Measurements from ENCODE around the gene APOBEC3B. TPM values are rescaled to one million over a fixed set of nuclear protein-coding genes. Genes with fewer than 3 reads are reported as not detected.

APOBEC3B gene
- total and polyA plus RNA-seq, 9 of the 15 experiments (the other 6 are each of a cell fraction or from before 2014, with no cell fraction given), result 5.9 to 166 (median 43.2) TPM

- TF ChIP-seq NFYB (IDR thresholded peaks at IDR 0.05; ENCODE audit: extremely low read depth, insufficient read length) (no peak), SFPQ (IDR thresholded peaks at IDR 0.05; ENCODE audit: low read depth, low read length) (no peak), TAF7 (tag; IDR thresholded peaks at IDR 0.05) (peak; percentile 66), VEZF1 (CRISPR knock-in tag; IDR thresholded peaks at IDR 0.05) (peak; percentile 83), FIP1L1 (IDR thresholded peaks at IDR 0.05; ENCODE audit: low read depth, low read length, poor library complexity, severe bottlenecking) (no peak), TCF3 (CRISPR knock-in tag; IDR thresholded peaks at IDR 0.05) (peak; percentile 82), SMARCE1 (IDR thresholded peaks at IDR 0.05) (0 out of 2 replicates have a peak, but pooled peaks have one; percentile 29), HCFC1 (IDR thresholded peaks at IDR 0.05; ENCODE audit: low read depth, low read length) (no peak), CBX8 (IDR thresholded peaks at IDR 0.05; ENCODE audit: borderline replicate concordance, extremely low read depth, low read depth, low read length, poor library complexity, severe bottlenecking) (no peak), L3MBTL2 (IDR thresholded peaks at IDR 0.05) (0 out of 2 replicates have a peak, but pooled peaks have one; percentile 40), RNF2 (IDR thresholded peaks at IDR 0.05) (peak; percentile 88), PTBP1 (IDR thresholded peaks at IDR 0.05; ENCODE audit: low read depth, low read length) (no peak), ZNF740 (CRISPR knock-in tag; IDR thresholded peaks at IDR 0.05) (no peak), ZNF740 (tag; IDR thresholded peaks at IDR 0.05) (no peak), DMBX1 (CRISPR knock-in tag; IDR thresholded peaks at IDR 0.05; ENCODE audit: borderline replicate concordance) (no peak), ARID1B (IDR thresholded peaks at IDR 0.05) (peak; percentile 85), ESRRA (IDR thresholded peaks at IDR 0.05; ENCODE audit: borderline replicate concordance, low read depth) (peak; percentile 44; the same call in 1 of the 2 replicates), EGR1 (conservative IDR thresholded peaks at IDR 0.05) (no peak), ZNF668 (CRISPR knock-in tag; IDR thresholded peaks at IDR 0.05) (no peak), ZNF778 (CRISPR knock-in tag; IDR thresholded peaks at IDR 0.05) (no peak), NCOR1 (IDR thresholded peaks at IDR 0.05) (peak; percentile 73), STAT5B (CRISPR knock-in tag; IDR thresholded peaks at IDR 0.05) (no peak), TAF9B (IDR thresholded peaks at IDR 0.05; ENCODE audit: partially characterized antibody) (peak; percentile 77), CAMTA2 (CRISPR knock-in tag; conservative IDR thresholded peaks at IDR 0.05) (no peak)
Measured at GRCh38 chr22:39013942-39014722, 32.0 kb downstream of the APOBEC3B start, which contains the start of gene APOBEC3C (continued).

Data from K562 (cell line).